K562 (cell line): ENCODE measurements around the gene RERE. TPM values are rescaled to one million over a fixed set of nuclear protein-coding genes. Genes with fewer than 3 reads are reported as not detected.

Experiments used
- ATAC-seq: fragments of 200-7000 bp; cut with Tn5 transposase; 3 replicates; pipeline ENCODE4 v1.9.1; 2020; ENCODE audit warnings: moderate library complexity
- BruUV-seq: library from RNA; stranded (reverse); fragments of 400-500 nt; replicated peaks from 2 replicates; lab custom pipeline; 2021; lab: Mats Ljungman, UMichigan
- CTCF ChIA-PET: fragments of 300-600 bp; formaldehyde crosslinking; extraction: SDS; loops from one replicate; lab custom pipeline; 2021; ENCODE audit warnings: low intra/inter-chr PET ratio; lab: Yijun Ruan, JAX
- POLR2A ChIA-PET: fragments of 300-600, 350-650 bp; sonication (Branson Sonifier 250); formaldehyde crosslinking; extraction: SDS; loops from one replicate; lab custom pipeline; 2021; ENCODE audit warnings: antibody characterized with exemption, inconsistent platforms; lab: Yijun Ruan, JAX
- DNase-seq, 4 experiments: peaks; one replicate each; pipeline versions ENCODE4 v3.0.0 to v3.0.0-alpha.2; 2011 to 2018; ENCODE audit warnings: low spot score in 3 of 4, mixed read lengths in 3 of 4; ENCODE audit errors: extremely low read depth in 1 of 4
- FAIRE-seq: peaks from 2 replicates; lab custom pipeline; 2011; peaks lifted over from hg19 to GRCh38; lab: Jason Lieb, UNC
- H2AFZ ChIP-seq: 2 replicates; pipeline ENCODE4 v1.6.0; 2011; ENCODE audit warnings: low read depth, low read length, control low read depth, inconsistent platforms
- H3K27ac ChIP-seq: fragments of 200-600 bp; 3 replicates; pipeline ENCODE4 v1.8.0; 2011; ENCODE audit warnings: low read depth, mild to moderate bottlenecking, control low read depth, inconsistent platforms, low read length, moderate library complexity, mixed read lengths; ENCODE audit errors: extremely low read depth
- H3K27me3 ChIP-seq, 2 experiments: fragments of 300-600 bp in 1 of 2; 2 replicates in 1 of 2; 3 replicates in 1 of 2; pipeline versions ENCODE4 v1.6.0 to v1.8.0; 2011; ENCODE audit warnings: inconsistent platforms in 2 of 2, low read length in 2 of 2, mild to moderate bottlenecking in 1 of 2, mixed read lengths in 1 of 2, moderate library complexity in 1 of 2; ENCODE audit not compliant: control insufficient read depth in 2 of 2, insufficient read depth in 2 of 2
- H3K36me3 ChIP-seq: fragments of 300-600 bp; 3 replicates; pipeline ENCODE4 v1.8.0; 2011; ENCODE audit warnings: mild to moderate bottlenecking, low read length, inconsistent platforms; ENCODE audit not compliant: control insufficient read depth, insufficient read depth
- H3K4me1 ChIP-seq, 2 experiments: fragments of 200-600 bp in 1 of 2; replicated peaks in 1 of 2; 2 replicates in 1 of 2; 3 replicates in 1 of 2; pipeline versions ENCODE4 v1.5.1 to v1.8.0; 2011; ENCODE audit warnings: inconsistent platforms in 2 of 2, low read length in 2 of 2, mild to moderate bottlenecking in 1 of 2, mixed read lengths in 1 of 2, moderate library complexity in 1 of 2; ENCODE audit not compliant: control insufficient read depth in 2 of 2, insufficient read depth in 2 of 2
- H3K4me2 ChIP-seq: 2 replicates; pipeline ENCODE4 v1.6.1; 2011; ENCODE audit warnings: low read length, control low read depth, inconsistent platforms, mixed read lengths; ENCODE audit not compliant: insufficient read depth
- H3K4me3 ChIP-seq: fragments of 200-600 bp; sonication (generic), shearing (Covaris generic); 2 replicates; pipeline ENCODE4 v1.5.1; 2016; ENCODE audit warnings: control low read depth, inconsistent platforms
- H3K79me2 ChIP-seq: fragments of 200-600 bp; 3 replicates; pipeline ENCODE4 v1.8.0; 2011; ENCODE audit warnings: low read length, inconsistent platforms; ENCODE audit not compliant: control insufficient read depth, insufficient read depth
- H3K9ac ChIP-seq, 2 experiments: 2 replicates each; pipeline versions ENCODE4 v1.6.0 to v1.6.1; 2011; ENCODE audit warnings: low read depth in 2 of 2, low read length in 2 of 2, control low read depth in 1 of 2, inconsistent platforms in 1 of 2, mild to moderate bottlenecking in 1 of 2, mixed read lengths in 1 of 2; ENCODE audit not compliant: insufficient read depth in 1 of 2
- H3K9me1 ChIP-seq: one replicate; pipeline ENCODE4 v1.6.0; 2011; ENCODE audit warnings: inconsistent platforms, mild to moderate bottlenecking, low read length, moderate library complexity; ENCODE audit not compliant: control insufficient read depth, insufficient read depth
- H3K9me3 ChIP-seq: replicated peaks from 2 replicates; pipeline ENCODE4 v1.5.1; 2011; ENCODE audit warnings: low read depth, low read length, inconsistent platforms; ENCODE audit not compliant: control insufficient read depth, insufficient read depth
- H4K20me1 ChIP-seq: replicated peaks from 2 replicates; pipeline ENCODE4 v1.6.1; 2011; ENCODE audit warnings: low read length, inconsistent platforms, mixed read lengths; ENCODE audit not compliant: control insufficient read depth, insufficient read depth
- BRD9 ChIP-seq: fragments of 450-650 bp; IDR thresholded peaks from 2 replicates; pipeline ENCODE4 v1.6.1; 2018; ENCODE audit warnings: low read depth; ENCODE audit not compliant: partially characterized antibody
- GABPB2 ChIP-seq: fragments of 250-450 bp; sonication (Bioruptor Pico); conservative IDR thresholded peaks from 2 replicates; pipeline ENCODE4 v1.5.1; 2021; ENCODE audit warnings: mild to moderate bottlenecking
- HDGF ChIP-seq: fragments of 450-650 bp; IDR thresholded peaks from 2 replicates; pipeline ENCODE4 v1.6.1; 2016
- MCM5 ChIP-seq: fragments of 450-650 bp; IDR thresholded peaks from 2 replicates; pipeline ENCODE4 v1.6.1; 2016; ENCODE audit warnings: low read depth
- NR2C1 ChIP-seq, 2 experiments: fragments of 450-650 bp; IDR thresholded peaks; 2 replicates each; pipeline ENCODE4 v1.6.1; 2017; ENCODE audit warnings: mild to moderate bottlenecking in 2 of 2, antibody characterized with exemption in 1 of 2, inconsistent platforms in 1 of 2, missing compliant biosample characterization in 1 of 2, missing genetic modification characterization in 1 of 2
- SMARCB1 ChIP-seq: IDR thresholded peaks from 2 replicates; pipeline ENCODE4 v1.6.1; 2011; ENCODE audit warnings: improper control_type of control experiment, low read depth; ENCODE audit not compliant: insufficient read length
- TBP ChIP-seq: optimal IDR thresholded peaks from 2 replicates; pipeline ENCODE3; 2011; ENCODE audit warnings: low read depth, low read length, improper control_type of control experiment
- YBX1 ChIP-seq: fragments of 450-650 bp; IDR thresholded peaks from 2 replicates; pipeline ENCODE4 v1.7.1; 2016; ENCODE audit warnings: mild to moderate bottlenecking
- ZFPM2 ChIP-seq: fragments of 250-450 bp; sonication (Bioruptor Pico); IDR thresholded peaks from 2 replicates; pipeline ENCODE4 v1.5.1; 2022; ENCODE audit warnings: mild to moderate bottlenecking
- ZNF133 ChIP-seq: fragments of 250-450 bp; sonication (Bioruptor Pico); IDR thresholded peaks from 2 replicates; pipeline ENCODE4 v1.4.0; 2020; ENCODE audit warnings: mild to moderate bottlenecking
- ZNF586 ChIP-seq: fragments of 450-650 bp; formaldehyde crosslinking; conservative IDR thresholded peaks from 2 replicates; pipeline ENCODE4 v1.4.0; 2020; ENCODE audit warnings: mild to moderate bottlenecking, moderate library complexity
- WGBS: fragments of 100-300 bp; shearing (Covaris generic); methylation state at CpG from one replicate; pipeline ENCODE4 v1.1.6; 2016; ENCODE audit warnings: low coverage, mixed read lengths; ENCODE audit not compliant: insufficient coverage; ENCODE audit errors: missing lambda C conversion rate; 5-methylcytosine and 5-hydroxymethylcytosine counted together
- in situ Hi-C: fragments of 300-500 bp; cut with MboI; formaldehyde crosslinking; loops from 4 replicates; pipeline ENCODE4 v1.15.0; 2018; ENCODE audit warnings: inconsistent platforms, mixed read lengths
- intact Hi-C: fragments of 100-400 bp; cut with micrococcal nuclease; formaldehyde crosslinking; loops from 2 replicates; pipeline ENCODE4 v1.14.2; 2022
- polyA plus RNA-seq, 8 experiments: library from polyadenylated mRNA; depleted of rRNA in 4 of 8; stranded (reverse) in 5 of 8; unstranded in 3 of 8; fragments of >200 nt; fragmentation: Nextera tagmentation in 2 of 8; fragmentation: Illumina TruSeq in 1 of 8; extraction: Ambion mirVana in 2 of 8; extraction: Trizol in 1 of 8; gene quantifications; 2 replicates each; pipeline versions ENCODE4 v1.2.1 to v1.2.3, GENCODE V29; 2011 to 2014; ENCODE audit warnings: inconsistent platforms in 1 of 8, missing spikeins in 1 of 8
- total RNA-seq, 7 experiments: library from RNA; depleted of rRNA in 6 of 7; stranded (reverse); fragments of >200 nt in 6 of 7; fragmentation: Illumina TruSeq in 2 of 7; extraction: Trizol in 2 of 7; gene quantifications; 2 replicates each; pipeline versions ENCODE4 v1.2.1 to v1.2.3, GENCODE V29; 2011 to 2021; ENCODE audit warnings: low replicate concordance in 1 of 7
- TF ChIP-seq, protein P1 (sequence below): sonication (generic); formaldehyde crosslinking; IDR thresholded peaks from 2 replicates; pipeline ENCODE4 v1.8.1; 2023; ENCODE audit warnings: mild to moderate bottlenecking, missing genetic modification reagents
- TF ChIP-seq, protein P2 (sequence below), 3 experiments: fragments of 200-800 bp in 1 of 3; fragments of 250-450 bp in 1 of 3; fragments of 450-650 bp in 1 of 3; sonication (Bioruptor Pico) in 1 of 3; sonication (Bioruptor generic) in 1 of 3; formaldehyde crosslinking in 1 of 3; IDR thresholded peaks; 2 replicates each; pipeline versions ENCODE4 v1.6.1 to v1.8.0; 2016 to 2022; ENCODE audit warnings: mild to moderate bottlenecking in 2 of 3, missing genetic modification characterization in 2 of 3, missing compliant biosample characterization in 1 of 3, moderate library complexity in 1 of 3
- TF ChIP-seq, protein P3 (sequence below): fragments of 250-450 bp; sonication (Bioruptor Pico); IDR thresholded peaks from 2 replicates; pipeline ENCODE4 v1.5.0; 2021

RERE gene
- total and polyA plus RNA-seq, 9 of the 15 experiments (the other 6 are each of a cell fraction or from before 2014, with no cell fraction given), result 3.0 to 51.5 (median 13.4) TPM

DNA sequence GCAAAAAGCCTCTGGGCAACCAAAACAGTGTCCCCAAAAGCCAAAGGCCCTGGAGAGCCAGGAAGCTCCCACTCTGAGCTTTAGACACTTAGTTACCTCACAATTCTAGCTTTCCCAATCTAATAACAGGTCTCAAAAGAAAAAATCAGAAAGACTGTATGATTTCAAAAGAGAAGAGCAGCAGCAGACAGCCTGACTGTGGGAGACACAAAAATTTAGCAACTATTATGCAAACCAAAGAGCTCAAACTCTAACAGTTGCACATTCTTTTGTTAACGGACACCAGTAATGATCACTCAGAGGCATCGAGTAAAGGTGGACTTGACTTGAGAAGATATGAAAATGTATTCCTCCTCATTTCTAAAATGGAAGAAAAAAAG is 339.5 kb downstream of the RERE start:
- H3K4me3 ChIP-seq, result no peak overlapping the region
- ATAC-seq, result no peak
- CTCF ChIA-PET, result no interaction called here
- no peak overlapping the region for H2AFZ ChIP-seq
- intact Hi-C loops, result no loop called here
- no peak overlapping the region for H3K4me2 ChIP-seq
- 75% methylated on average over 2 of the region's 2 CpGs for WGBS
- H4K20me1 ChIP-seq, result no peaks in the 10 kb centered on the region
- no peaks in the 10 kb centered on the region for H3K79me2 ChIP-seq
- in situ Hi-C loops, result no loop called here
- no peaks in the 10 kb centered on the region for H3K9me1 ChIP-seq
- no TSS peak for BruUV-seq
- POLR2A ChIA-PET, result interaction anchor here (0.6 to 1.4 kb wide), 6 partner anchors 8 to 43 kb away, joined by 3 to 4 read pairs (median 3); no protein-coding TSS in a partner anchor
- no peaks in the 10 kb centered on the region for H3K36me3 ChIP-seq
- H3K27ac ChIP-seq, result no peak overlapping the region
- H3K27me3 ChIP-seq, result no peaks in the 10 kb centered on the region
- no peak for DNase-seq
- FAIRE-seq, result no peak
- no peaks in the 10 kb centered on the region for H3K4me1 ChIP-seq
- no peak overlapping the region for H3K9ac ChIP-seq
- no peaks in the 10 kb centered on the region for H3K9me3 ChIP-seq
- no peak for TF ChIP-seq TBP
- TF ChIP-seq SMARCB1, result no peak
- TF ChIP-seq YBX1, result no peak
- TF ChIP-seq ZFPM2 (CRISPR knock-in tag), result no peak
- TF ChIP-seq, protein P1, sequence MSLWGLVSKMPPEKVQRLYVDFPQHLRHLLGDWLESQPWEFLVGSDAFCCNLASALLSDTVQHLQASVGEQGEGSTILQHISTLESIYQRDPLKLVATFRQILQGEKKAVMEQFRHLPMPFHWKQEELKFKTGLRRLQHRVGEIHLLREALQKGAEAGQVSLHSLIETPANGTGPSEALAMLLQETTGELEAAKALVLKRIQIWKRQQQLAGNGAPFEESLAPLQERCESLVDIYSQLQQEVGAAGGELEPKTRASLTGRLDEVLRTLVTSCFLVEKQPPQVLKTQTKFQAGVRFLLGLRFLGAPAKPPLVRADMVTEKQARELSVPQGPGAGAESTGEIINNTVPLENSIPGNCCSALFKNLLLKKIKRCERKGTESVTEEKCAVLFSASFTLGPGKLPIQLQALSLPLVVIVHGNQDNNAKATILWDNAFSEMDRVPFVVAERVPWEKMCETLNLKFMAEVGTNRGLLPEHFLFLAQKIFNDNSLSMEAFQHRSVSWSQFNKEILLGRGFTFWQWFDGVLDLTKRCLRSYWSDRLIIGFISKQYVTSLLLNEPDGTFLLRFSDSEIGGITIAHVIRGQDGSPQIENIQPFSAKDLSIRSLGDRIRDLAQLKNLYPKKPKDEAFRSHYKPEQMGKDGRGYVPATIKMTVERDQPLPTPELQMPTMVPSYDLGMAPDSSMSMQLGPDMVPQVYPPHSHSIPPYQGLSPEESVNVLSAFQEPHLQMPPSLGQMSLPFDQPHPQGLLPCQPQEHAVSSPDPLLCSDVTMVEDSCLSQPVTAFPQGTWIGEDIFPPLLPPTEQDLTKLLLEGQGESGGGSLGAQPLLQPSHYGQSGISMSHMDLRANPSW, result no peak
- no peak for TF ChIP-seq BRD9
- TF ChIP-seq ZNF133 (CRISPR knock-in tag), result no peak
- TF ChIP-seq, protein P2, sequence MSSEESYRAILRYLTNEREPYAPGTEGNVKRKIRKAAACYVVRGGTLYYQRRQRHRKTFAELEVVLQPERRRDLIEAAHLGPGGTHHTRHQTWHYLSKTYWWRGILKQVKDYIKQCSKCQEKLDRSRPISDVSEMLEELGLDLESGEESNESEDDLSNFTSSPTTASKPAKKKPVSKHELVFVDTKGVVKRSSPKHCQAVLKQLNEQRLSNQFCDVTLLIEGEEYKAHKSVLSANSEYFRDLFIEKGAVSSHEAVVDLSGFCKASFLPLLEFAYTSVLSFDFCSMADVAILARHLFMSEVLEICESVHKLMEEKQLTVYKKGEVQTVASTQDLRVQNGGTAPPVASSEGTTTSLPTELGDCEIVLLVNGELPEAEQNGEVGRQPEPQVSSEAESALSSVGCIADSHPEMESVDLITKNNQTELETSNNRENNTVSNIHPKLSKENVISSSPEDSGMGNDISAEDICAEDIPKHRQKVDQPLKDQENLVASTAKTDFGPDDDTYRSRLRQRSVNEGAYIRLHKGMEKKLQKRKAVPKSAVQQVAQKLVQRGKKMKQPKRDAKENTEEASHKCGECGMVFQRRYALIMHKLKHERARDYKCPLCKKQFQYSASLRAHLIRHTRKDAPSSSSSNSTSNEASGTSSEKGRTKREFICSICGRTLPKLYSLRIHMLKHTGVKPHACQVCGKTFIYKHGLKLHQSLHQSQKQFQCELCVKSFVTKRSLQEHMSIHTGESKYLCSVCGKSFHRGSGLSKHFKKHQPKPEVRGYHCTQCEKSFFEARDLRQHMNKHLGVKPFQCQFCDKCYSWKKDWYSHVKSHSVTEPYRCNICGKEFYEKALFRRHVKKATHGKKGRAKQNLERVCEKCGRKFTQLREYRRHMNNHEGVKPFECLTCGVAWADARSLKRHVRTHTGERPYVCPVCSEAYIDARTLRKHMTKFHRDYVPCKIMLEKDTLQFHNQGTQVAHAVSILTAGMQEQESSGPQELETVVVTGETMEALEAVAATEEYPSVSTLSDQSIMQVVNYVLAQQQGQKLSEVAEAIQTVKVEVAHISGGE (CRISPR knock-in tag; IDR thresholded peaks at IDR 0.05), result no peak
- no peak for TF ChIP-seq MCM5
- TF ChIP-seq, protein P3, sequence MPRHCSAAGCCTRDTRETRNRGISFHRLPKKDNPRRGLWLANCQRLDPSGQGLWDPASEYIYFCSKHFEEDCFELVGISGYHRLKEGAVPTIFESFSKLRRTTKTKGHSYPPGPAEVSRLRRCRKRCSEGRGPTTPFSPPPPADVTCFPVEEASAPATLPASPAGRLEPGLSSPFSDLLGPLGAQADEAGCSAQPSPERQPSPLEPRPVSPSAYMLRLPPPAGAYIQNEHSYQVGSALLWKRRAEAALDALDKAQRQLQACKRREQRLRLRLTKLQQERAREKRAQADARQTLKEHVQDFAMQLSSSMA (CRISPR knock-in tag), result no peak
- no peak for TF ChIP-seq NR2C1 (IDR thresholded peaks at IDR 0.05)
- no peak for TF ChIP-seq NR2C1 (tag; IDR thresholded peaks at IDR 0.05)
- TF ChIP-seq ZNF586, result no peak
- TF ChIP-seq HDGF, result no peak
- no peak for TF ChIP-seq GABPB2 (CRISPR knock-in tag)
